OCI-LY7 (cell line): ENCODE results near the gene ABCB11. TPM values are rescaled to one million over a fixed set of nuclear protein-coding genes. Genes with fewer than 3 reads are reported as not detected.
"Not testable (repeated sequence)": the region's sequence is repeated elsewhere in the genome, so short reads cannot be mapped to it uniquely, and the experiment has no call there.

Source experiments
- BruUV-seq: library from RNA; stranded (reverse); fragments of 400-500 nt; replicated peaks from 2 replicates; lab custom pipeline; 2021; lab: Mats Ljungman, UMichigan
- CTCF ChIA-PET: fragments of 300-600 bp; sonication (Branson Sonifier 250); formaldehyde crosslinking; loops from one replicate; lab custom pipeline; 2022; ENCODE audit warnings: antibody characterized with exemption; ENCODE audit not compliant: unreplicated experiment; lab: Charles Lee
- POLR2A ChIA-PET: fragments of 300-600 bp; sonication (Branson Sonifier 250); formaldehyde crosslinking; loops from one replicate; lab custom pipeline; 2022; ENCODE audit warnings: antibody characterized with exemption; lab: Charles Lee
- DNase-seq: peaks from one replicate; pipeline ENCODE4 v3.0.0-alpha.2; 2015; ENCODE audit warnings: low spot score
- H2AFZ ChIP-seq: fragments of 200-600 bp; sonication (generic), shearing (Covaris generic); 2 replicates; pipeline ENCODE4 v1.6.1; 2014; ENCODE audit warnings: mild to moderate bottlenecking, antibody characterized with exemption, low read length, moderate library complexity
- H3K27ac ChIP-seq: fragments of 200-600 bp; sonication (generic); 2 replicates; pipeline ENCODE4 v1.5.1; 2014; ENCODE audit warnings: mixed run types, low read depth, mild to moderate bottlenecking, moderate library complexity, low read length, inconsistent platforms; ENCODE audit not compliant: poor library complexity, severe bottlenecking
- H3K36me3 ChIP-seq: fragments of 200-600 bp; sonication (generic); 2 replicates; pipeline ENCODE4 v1.6.1; 2014; ENCODE audit warnings: mild to moderate bottlenecking, antibody characterized with exemption, low read length, moderate library complexity, mixed read lengths; ENCODE audit not compliant: insufficient read depth
- H3K4me1 ChIP-seq: fragments of 200-600 bp; sonication (generic); 2 replicates; pipeline ENCODE4 v1.5.1; 2014; ENCODE audit warnings: mild to moderate bottlenecking, low read length; ENCODE audit not compliant: insufficient read depth, poor library complexity, severe bottlenecking
- H3K4me2 ChIP-seq: fragments of 200-600 bp; sonication (generic); 2 replicates; pipeline ENCODE4 v1.6.1; 2014; ENCODE audit warnings: mild to moderate bottlenecking, low read length
- H3K4me3 ChIP-seq: fragments of 200-600 bp; sonication (generic); 2 replicates; pipeline ENCODE4 v1.5.1; 2014; ENCODE audit warnings: mild to moderate bottlenecking, low read depth, low read length; ENCODE audit not compliant: poor library complexity, severe bottlenecking
- H3K79me2 ChIP-seq: fragments of 200-600 bp; sonication (generic); 2 replicates; pipeline ENCODE4 v1.6.1; 2016; ENCODE audit warnings: low read depth, mild to moderate bottlenecking, low read length, moderate library complexity, mixed read lengths; ENCODE audit not compliant: insufficient read depth
- H3K9me2 ChIP-seq: fragments of 200-600 bp; sonication (generic); 2 replicates; pipeline ENCODE4 v1.6.1; 2016; ENCODE audit warnings: mild to moderate bottlenecking, low read length, mixed read lengths; ENCODE audit not compliant: insufficient read depth
- H3K9me3 ChIP-seq: fragments of 200-600 bp; sonication (generic); 2 replicates; pipeline ENCODE4 v1.6.1; 2014; ENCODE audit warnings: mild to moderate bottlenecking, mixed run types, low read length, mixed read lengths
- H4K20me1 ChIP-seq: fragments of 200-600 bp; sonication (generic); 2 replicates; pipeline ENCODE4 v1.6.1; 2014; ENCODE audit warnings: mild to moderate bottlenecking, antibody characterized with exemption, low read length, moderate library complexity, mixed read lengths; ENCODE audit not compliant: insufficient read depth
- EZH2phosphoT487 ChIP-seq: fragments of 200-600 bp; sonication (generic); IDR thresholded peaks from 2 replicates; pipeline ENCODE4 v1.6.1; 2018; ENCODE audit warnings: low read depth, borderline replicate concordance, mild to moderate bottlenecking, mixed run types, antibody characterized with exemption, low read length, moderate library complexity, mixed read lengths
- intact Hi-C: fragments of 100-400 bp; cut with micrococcal nuclease; formaldehyde crosslinking; loops from one replicate; pipeline ENCODE4 v1.10.0; 2022; ENCODE audit not compliant: unreplicated experiment
- total RNA-seq, 2 experiments: library from RNA; depleted of rRNA in 1 of 2; stranded (reverse); fragments of >200 nt in 1 of 2; shearing (Covaris generic) in 1 of 2; gene quantifications; 2 replicates each; pipeline ENCODE4 v1.2.3, GENCODE V29; 2014 to 2022
- TF ChIP-seq, protein P1 (sequence below): fragments of 200-600 bp; sonication (generic); conservative IDR thresholded peaks from 2 replicates; pipeline ENCODE4 v1.5.1; 2014; ENCODE audit warnings: mild to moderate bottlenecking, antibody characterized with exemption, low read length, moderate library complexity, mixed read lengths

Gene ABCB11
- total RNA-seq, 2 experiments from 2014 or later = 0.04 TPM; not detected in 1

DNA sequence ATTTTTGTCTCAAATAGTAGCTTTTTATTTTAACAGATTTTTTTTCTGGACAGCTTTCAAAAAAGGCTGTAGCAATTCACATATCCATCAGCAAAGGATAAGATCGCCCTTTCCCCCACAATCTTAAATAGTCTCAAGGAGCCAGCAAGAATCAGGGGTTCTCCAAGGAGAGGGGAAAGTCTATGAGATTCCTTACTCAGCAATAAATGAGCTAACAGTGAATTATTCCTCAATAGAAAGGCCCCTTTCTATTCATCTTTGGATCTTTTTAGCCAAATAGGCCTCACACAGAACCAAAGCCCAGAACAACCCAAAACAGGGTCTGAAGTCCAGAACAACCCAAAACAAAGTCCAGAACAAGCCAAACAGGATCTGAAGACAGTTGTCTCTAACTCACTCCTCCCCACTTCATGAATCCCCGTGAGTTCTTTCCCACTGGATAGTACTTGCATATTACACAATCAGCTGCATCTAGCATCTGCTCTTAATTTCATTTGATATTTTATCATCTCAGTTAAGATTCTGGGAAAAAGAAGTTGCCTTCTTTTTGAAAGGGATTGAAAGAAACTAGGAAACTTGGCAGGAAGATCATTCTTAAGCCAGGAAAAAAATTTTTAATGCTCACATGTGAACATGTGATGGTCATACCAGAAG, 34.9 kb upstream of the ABCB11 start:
- intact Hi-C loops = no loop called here
- POLR2A ChIA-PET = interaction anchor here (0.8 to 1.7 kb wide), 2 partner anchors 16 to 27 kb away, joined by 3 to 5 read pairs; no protein-coding TSS in a partner anchor
- no peak overlapping the region for H3K4me2 ChIP-seq
- H3K9me3 ChIP-seq = no peaks in the 10 kb centered on the region
- H3K4me3 ChIP-seq = no peak overlapping the region
- no peak overlapping the region for H2AFZ ChIP-seq
- H3K79me2 ChIP-seq = no peaks in the 10 kb centered on the region
- H4K20me1 ChIP-seq = no peaks in the 10 kb centered on the region
- H3K9me2 ChIP-seq = no peaks in the 10 kb centered on the region
- no peaks in the 10 kb centered on the region for H3K36me3 ChIP-seq
- TF ChIP-seq, protein P1, sequence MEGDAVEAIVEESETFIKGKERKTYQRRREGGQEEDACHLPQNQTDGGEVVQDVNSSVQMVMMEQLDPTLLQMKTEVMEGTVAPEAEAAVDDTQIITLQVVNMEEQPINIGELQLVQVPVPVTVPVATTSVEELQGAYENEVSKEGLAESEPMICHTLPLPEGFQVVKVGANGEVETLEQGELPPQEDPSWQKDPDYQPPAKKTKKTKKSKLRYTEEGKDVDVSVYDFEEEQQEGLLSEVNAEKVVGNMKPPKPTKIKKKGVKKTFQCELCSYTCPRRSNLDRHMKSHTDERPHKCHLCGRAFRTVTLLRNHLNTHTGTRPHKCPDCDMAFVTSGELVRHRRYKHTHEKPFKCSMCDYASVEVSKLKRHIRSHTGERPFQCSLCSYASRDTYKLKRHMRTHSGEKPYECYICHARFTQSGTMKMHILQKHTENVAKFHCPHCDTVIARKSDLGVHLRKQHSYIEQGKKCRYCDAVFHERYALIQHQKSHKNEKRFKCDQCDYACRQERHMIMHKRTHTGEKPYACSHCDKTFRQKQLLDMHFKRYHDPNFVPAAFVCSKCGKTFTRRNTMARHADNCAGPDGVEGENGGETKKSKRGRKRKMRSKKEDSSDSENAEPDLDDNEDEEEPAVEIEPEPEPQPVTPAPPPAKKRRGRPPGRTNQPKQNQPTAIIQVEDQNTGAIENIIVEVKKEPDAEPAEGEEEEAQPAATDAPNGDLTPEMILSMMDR = no peak
- no peak for TF ChIP-seq EZH2phosphoT487
- CTCF ChIA-PET = interaction anchor here (0.8 kb wide), 1 partner anchor 10 kb away, joined by 4 read pairs; no protein-coding TSS in a partner anchor
- no peak overlapping the region for H3K27ac ChIP-seq
- DNase-seq = no peak
- H3K4me1 ChIP-seq = no peaks in the 10 kb centered on the region
- BruUV-seq = no TSS peak

DNA sequence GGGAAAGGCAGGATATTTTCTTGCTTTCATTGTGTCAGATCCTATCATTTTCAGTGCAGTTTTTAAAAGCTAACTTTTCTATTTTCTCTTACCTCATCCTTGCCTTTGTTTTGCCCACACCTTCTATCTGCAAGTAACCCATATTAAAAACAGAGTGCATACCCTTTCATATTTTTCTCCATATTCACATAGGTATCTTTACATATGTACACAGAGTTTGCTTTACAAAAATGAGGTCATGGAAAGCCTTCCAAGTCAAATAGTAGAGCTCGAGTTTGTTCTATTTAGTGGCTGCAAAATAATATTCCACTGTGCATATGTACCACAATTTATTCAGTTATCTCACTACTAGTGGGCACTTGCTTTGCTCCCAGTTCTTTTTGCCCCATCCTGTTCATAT, 34.3 kb upstream of the ABCB11 start:
- H4K20me1 ChIP-seq = no peaks in the 10 kb centered on the region
- CTCF ChIA-PET = no interaction called here
- H3K36me3 ChIP-seq = no peaks in the 10 kb centered on the region
- H3K4me3 ChIP-seq = no peak overlapping the region
- no peaks in the 10 kb centered on the region for H3K9me3 ChIP-seq
- H2AFZ ChIP-seq = no peak overlapping the region
- no peaks in the 10 kb centered on the region for H3K9me2 ChIP-seq
- DNase-seq = no peak
- POLR2A ChIA-PET = interaction anchor here (1.7 kb wide), 1 partner anchor 17 kb away, joined by 5 read pairs; no protein-coding TSS in a partner anchor
- intact Hi-C loops = no loop called here
- no peak overlapping the region for H3K27ac ChIP-seq
- BruUV-seq = no TSS peak
- H3K79me2 ChIP-seq = no peaks in the 10 kb centered on the region
- TF ChIP-seq EZH2phosphoT487 = no peak
- TF ChIP-seq, protein P1 = no peak
- no peak overlapping the region for H3K4me2 ChIP-seq
- no peaks in the 10 kb centered on the region for H3K4me1 ChIP-seq

DNA sequence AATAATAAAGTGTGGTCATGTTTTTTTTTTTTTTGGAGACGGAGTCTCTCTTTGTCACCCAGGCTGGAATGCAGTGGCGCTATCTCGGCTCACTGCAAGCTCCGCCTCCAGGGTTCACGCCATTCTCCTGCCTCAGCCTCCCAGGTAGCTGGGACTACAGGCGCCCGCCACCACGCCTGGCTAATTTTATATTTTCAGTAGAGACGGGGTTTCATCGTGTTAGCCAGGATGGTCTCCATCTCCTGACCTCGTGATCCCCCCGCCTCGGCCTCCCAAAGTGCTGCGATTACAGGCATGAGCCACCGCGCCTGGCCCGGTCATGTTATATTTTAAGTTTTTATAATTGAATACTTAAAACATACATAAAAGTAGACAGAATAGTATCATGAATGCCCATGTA, 33.1 kb upstream of the ABCB11 start:
- H3K4me2 ChIP-seq, DNase-seq, H3K9me3 ChIP-seq, H3K36me3 ChIP-seq, H3K4me3 ChIP-seq, H3K9me2 ChIP-seq, intact Hi-C loops, BruUV-seq, CTCF ChIA-PET, H3K79me2 ChIP-seq, H2AFZ ChIP-seq, H3K27ac ChIP-seq, H4K20me1 ChIP-seq, H3K4me1 ChIP-seq: not testable (repeated sequence)
- POLR2A ChIA-PET = interaction anchor here (0.7 kb wide), 3 partner anchors 24 to 978 kb away, joined by 3 to 5 read pairs (median 4); no protein-coding TSS in a partner anchor

DNA sequence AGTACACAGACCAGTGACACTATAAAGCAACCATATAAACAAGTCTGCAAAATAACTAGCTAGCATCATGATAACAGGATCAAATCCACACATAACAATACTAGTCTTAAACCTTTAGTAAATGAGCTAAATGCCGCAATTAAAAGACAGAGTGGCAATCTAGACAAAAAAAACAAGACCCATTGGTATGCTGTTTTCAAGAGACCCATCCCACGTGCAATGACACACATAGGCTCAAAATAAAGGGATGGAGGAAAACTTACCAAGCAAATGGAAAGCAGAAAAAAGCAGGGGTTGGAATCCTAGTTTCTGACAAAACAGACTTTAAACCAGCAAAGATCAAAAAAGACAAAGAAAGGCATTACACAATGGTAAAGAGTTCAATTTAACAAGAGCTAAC, 23.5 kb upstream of the ABCB11 start:
- H3K36me3 ChIP-seq, H4K20me1 ChIP-seq, H3K9me2 ChIP-seq, H3K4me3 ChIP-seq, DNase-seq, CTCF ChIA-PET, H3K4me2 ChIP-seq, H3K4me1 ChIP-seq, intact Hi-C loops, BruUV-seq, H3K79me2 ChIP-seq, H3K27ac ChIP-seq, H2AFZ ChIP-seq, H3K9me3 ChIP-seq: not testable (repeated sequence)
- POLR2A ChIA-PET = interaction anchor here (2.2 kb wide), 1 partner anchor 20 kb away, joined by 5 read pairs; no protein-coding TSS in a partner anchor
